ENCODE measurements around the gene ATRN. TPM values are rescaled to one million over a fixed set of nuclear protein-coding genes. Genes with fewer than 3 reads are reported as not detected.
"Not testable (repeated sequence)": the region's sequence is repeated elsewhere in the genome, so short reads cannot be mapped to it uniquely, and the experiment has no call there.

ATRN gene
- polyA plus RNA-seq (2011; rRNA removed) (54.3 and 59.7 TPM in 2 replicates), polyA minus RNA-seq (2011; rRNA and poly(A)+ RNA removed) (84.2 and 85.2 TPM in 2 replicates)

DNA sequence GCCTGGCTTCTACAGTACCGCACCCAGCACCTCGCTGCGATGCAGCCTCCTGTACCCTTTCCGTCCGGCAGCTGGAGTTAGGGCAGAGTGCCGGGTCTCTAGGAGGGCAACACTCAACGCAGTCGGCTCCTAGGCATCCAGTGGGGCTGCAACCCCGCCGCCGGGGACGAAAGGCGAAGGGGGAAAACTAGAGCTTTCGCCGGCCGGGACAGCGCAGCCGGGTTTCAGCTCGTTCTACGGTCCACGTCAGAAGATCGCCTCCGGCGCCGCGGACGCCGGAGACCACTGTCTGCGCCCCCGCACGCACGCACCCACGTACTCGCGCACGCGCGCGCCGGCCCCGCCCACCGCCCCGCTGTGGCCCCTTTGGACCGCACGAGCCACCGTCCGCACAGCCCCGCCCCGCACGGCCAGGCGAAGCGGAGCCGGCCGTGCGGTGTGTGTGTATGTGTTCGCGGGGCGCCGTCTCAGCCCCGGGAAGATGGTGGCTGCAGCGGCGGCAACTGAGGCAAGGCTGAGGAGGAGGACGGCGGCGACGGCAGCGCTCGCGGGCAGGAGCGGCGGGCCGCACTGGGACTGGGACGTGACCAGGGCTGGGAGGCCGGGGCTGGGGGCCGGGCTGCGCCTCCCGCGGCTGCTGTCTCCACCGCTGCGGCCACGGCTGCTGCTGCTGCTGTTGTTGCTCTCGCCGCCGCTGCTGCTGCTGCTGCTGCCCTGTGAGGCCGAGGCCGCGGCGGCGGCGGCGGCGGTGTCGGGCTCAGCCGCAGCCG is at the start of gene ATRN:
TSS of gene ATRN (plus strand) at position 392 of the 770 bp plus-strand sequence. CDS start at position 482, 90 bp downstream.
- no peak for TF ChIP-seq CTCF (IDR thresholded peaks at IDR 0.05; ENCODE audit: low read depth, low read length)
- Histone ChIP-seq H3K27me3 (ENCODE audit: control insufficient read depth, insufficient read depth, low read length) (peaks cover 7% of the 10 kb centered on the region), H3K27ac (ENCODE audit: low read depth, low read length) (peak within 1 kb of the TSS; percentile 94), H3K9me3 (ENCODE audit: control insufficient read depth, insufficient read depth, low read length) (no peaks in the 10 kb centered on the region), H3K4me3 (ENCODE audit: low read depth, low read length) (peak within 1 kb of the TSS; percentile 80)
- ChIA-PET POLR2A (interaction anchor here (0.5 to 1.6 kb wide), 9 partner anchors 9 to 456 kb away, joined by 3 to 7 read pairs (median 3); partner anchors contain the start of gene DNAAF9), CTCF (interaction anchor here (1.5 kb wide), 1 partner anchor 93 kb away, joined by 3 read pairs; no protein-coding TSS in a partner anchor)
- DNase-seq (ENCODE audit: low read depth, low spot score) = peak; percentile 72

- DNase-seq (ENCODE audit: low read depth, low spot score) = no peak
- ChIA-PET CTCF (no interaction called here), POLR2A (no interaction called here)
- H3K9me3 ChIP-seq (ENCODE audit: control insufficient read depth, insufficient read depth, low read length) = no peaks in the 10 kb centered on the region
- peaks cover 2% of the 10 kb centered on the region for H3K27me3 ChIP-seq (ENCODE audit: control insufficient read depth, insufficient read depth, low read length)
- H3K27ac ChIP-seq (ENCODE audit: low read depth, low read length) = no peak overlapping the region
- no peak for TF ChIP-seq CTCF (IDR thresholded peaks at IDR 0.05; ENCODE audit: low read depth, low read length)
- no peak overlapping the region for H3K4me3 ChIP-seq (ENCODE audit: low read depth, low read length)
Measured at GRCh38 chr20:3421985-3422384, 48.8 kb upstream of the ATRN start.

DNA sequence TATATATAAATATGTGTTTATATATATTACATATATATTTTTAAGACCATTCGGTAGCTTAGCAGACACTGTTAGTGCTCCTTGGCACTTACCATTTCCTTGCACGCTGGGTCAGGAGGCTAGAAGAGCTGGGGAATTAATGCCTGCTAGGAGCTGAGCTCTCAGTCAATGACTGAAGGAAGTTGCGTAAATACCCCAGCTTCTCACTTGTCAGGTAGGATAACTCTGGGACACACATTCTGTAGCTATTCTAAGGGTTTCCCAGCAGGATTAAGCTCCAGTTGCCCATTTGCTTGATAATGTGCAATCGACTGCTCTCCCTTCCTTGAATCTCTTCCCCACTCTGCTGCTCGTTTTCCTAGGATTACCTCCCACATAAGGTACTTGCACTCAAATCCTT is 47.7 kb upstream of the ATRN start:
- H3K4me3 ChIP-seq (ENCODE audit: low read depth, low read length) = no peak overlapping the region
- TF ChIP-seq CTCF (IDR thresholded peaks at IDR 0.05; ENCODE audit: low read depth, low read length) = no peak
- CTCF ChIA-PET = no interaction called here

GRCh38 chr20:3426766-3427165 is 44.1 kb upstream of the ATRN start:
- H3K27me3 ChIP-seq (ENCODE audit: control insufficient read depth, insufficient read depth, low read length); DNase-seq (ENCODE audit: low read depth, low spot score); H3K4me3 ChIP-seq (ENCODE audit: low read depth, low read length); H3K27ac ChIP-seq (ENCODE audit: low read depth, low read length); H3K9me3 ChIP-seq (ENCODE audit: control insufficient read depth, insufficient read depth, low read length); CTCF ChIA-PET; POLR2A ChIA-PET: not testable (repeated sequence)

More for the DNA sequence above, 47.7 kb upstream of the ATRN start:
- Histone ChIP-seq H3K27ac (ENCODE audit: low read depth, low read length) (no peak overlapping the region), H3K27me3 (ENCODE audit: control insufficient read depth, insufficient read depth, low read length) (peaks cover 2% of the 10 kb centered on the region), H3K9me3 (ENCODE audit: control insufficient read depth, insufficient read depth, low read length) (no peaks in the 10 kb centered on the region)
- POLR2A ChIA-PET = no interaction called here
- DNase-seq (ENCODE audit: low read depth, low spot score) = no peak

DNA sequence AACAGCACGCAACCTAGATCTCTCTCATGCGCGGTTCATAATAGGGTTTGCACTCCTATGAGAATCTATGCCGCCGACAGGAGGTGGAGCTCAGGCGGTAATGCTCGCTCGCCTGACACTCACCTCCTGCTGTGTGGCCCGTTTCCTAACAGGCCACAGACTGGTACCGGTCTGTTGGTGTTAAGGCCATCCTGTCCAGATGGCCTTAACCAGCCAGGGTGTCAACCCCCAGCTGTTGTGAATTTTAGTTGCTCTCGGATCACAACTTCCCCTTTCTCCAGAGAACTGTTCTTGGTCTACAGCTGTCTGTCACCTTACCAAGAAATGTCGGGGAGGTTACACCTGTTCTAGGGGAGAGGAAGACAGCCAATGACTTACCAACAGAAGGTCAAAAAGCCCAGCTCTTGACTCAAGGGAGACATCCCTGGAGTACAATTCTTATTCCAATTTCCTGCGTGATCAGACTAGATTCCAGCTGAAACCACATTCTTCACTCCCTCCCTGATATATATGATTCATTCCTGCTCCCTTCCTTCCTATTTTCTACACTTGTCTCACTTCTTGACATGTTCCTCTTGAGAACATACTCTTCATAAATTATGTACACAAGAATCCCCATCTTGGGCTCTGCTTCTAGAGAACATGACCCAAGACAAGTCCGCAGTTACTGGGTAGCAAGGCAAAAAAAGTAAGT is 40.3 kb upstream of the ATRN start:
- Histone ChIP-seq H3K27me3 (ENCODE audit: control insufficient read depth, insufficient read depth, low read length) (peaks cover 6% of the 10 kb centered on the region), H3K27ac (ENCODE audit: low read depth, low read length) (no peak overlapping the region), H3K4me3 (ENCODE audit: low read depth, low read length) (no peak overlapping the region), H3K9me3 (ENCODE audit: control insufficient read depth, insufficient read depth, low read length) (no peaks in the 10 kb centered on the region)
- ChIA-PET POLR2A (no interaction called here), CTCF (interaction anchor here (0.6 kb wide), 1 partner anchor 114 kb away, joined by 4 read pairs; no protein-coding TSS in a partner anchor)
- no peak for TF ChIP-seq CTCF (IDR thresholded peaks at IDR 0.05; ENCODE audit: low read depth, low read length)
- DNase-seq (ENCODE audit: low read depth, low spot score) = no peak

All from AG04450 (cell line).